HUDEP-2 (cell line): ENCODE measurements around the gene OR8B12.

Source experiments
- DNase-seq, 76 experiments: peaks; one replicate each; lab custom pipeline; 2025; ENCODE audit not compliant: unreplicated experiment in 76 of 76; lab: John Stamatoyannopoulos, UW

OR8B12 gene

GRCh38 chr11:124543554-124543953 lies at the start of gene OR8B12:
Gene OR8B12, minus strand, starts transcription at chr11:124543654. Its CDS starts 0 bp downstream, at chr11:124543654.
- DNase-seq, result no peak

GRCh38 chr11:124592627-124593026 lies 49.2 kb upstream of the OR8B12 start:
- DNase-seq, result no peak

GRCh38 chr11:124591430-124591829 lies 48.0 kb upstream of the OR8B12 start:
- no peak for DNase-seq

- DNase-seq, result peak in 37 of 76 experiments; percentile 1 to 46 (median 17)
Measured at GRCh38 chr11:124586238-124586860, 42.9 kb upstream of the OR8B12 start.

- DNase-seq, result no peak
Measured at GRCh38 chr11:124584681-124585372, 41.4 kb upstream of the OR8B12 start.

- DNase-seq, result no peak
Measured at GRCh38 chr11:124583781-124584180, 40.3 kb upstream of the OR8B12 start.

- no peak for DNase-seq
Measured at GRCh38 chr11:124582565-124582964, 39.1 kb upstream of the OR8B12 start.

GRCh38 chr11:124581817-124582216 lies 38.4 kb upstream of the OR8B12 start:
- no peak for DNase-seq

- DNase-seq, result no peak
Measured at GRCh38 chr11:124578761-124579160, 35.3 kb upstream of the OR8B12 start.

GRCh38 chr11:124577716-124578427 lies 34.4 kb upstream of the OR8B12 start:
- no peak for DNase-seq

- DNase-seq, result no peak
Measured at GRCh38 chr11:124570160-124570559, 26.7 kb upstream of the OR8B12 start.

GRCh38 chr11:124569697-124570096 lies 26.2 kb upstream of the OR8B12 start, which contains the start of gene OR8A1:
Gene OR8A1, plus strand, starts transcription at chr11:124569997. Its CDS starts 123 bp downstream, at chr11:124570120.
- no peak for DNase-seq

- no peak for DNase-seq
Measured at GRCh38 chr11:124556828-124557227, 13.4 kb upstream of the OR8B12 start.

- DNase-seq, result no peak
Measured at GRCh38 chr11:124551987-124552386, 8.5 kb upstream of the OR8B12 start.

- DNase-seq, result no peak
Measured at GRCh38 chr11:124551189-124551588, 7.7 kb upstream of the OR8B12 start.

GRCh38 chr11:124543145-124543544 lies 309 bp downstream of the OR8B12 start:
- DNase-seq, result no peak

GRCh38 chr11:124541204-124541603 lies 2.2 kb downstream of the OR8B12 start:
- DNase-seq, result no peak

GRCh38 chr11:124538019-124538418 lies 5.4 kb downstream of the OR8B12 start:
- no peak for DNase-seq

- DNase-seq, result no peak
Measured at GRCh38 chr11:124536520-124536919, 6.9 kb downstream of the OR8B12 start.

- no peak for DNase-seq
Measured at GRCh38 chr11:124535552-124536232, 7.8 kb downstream of the OR8B12 start.

- DNase-seq, result no peak
Measured at GRCh38 chr11:124534051-124534450, 9.4 kb downstream of the OR8B12 start.
